Transverse colon (tissue), 4 donors: ENCODE results near the gene PDK2. TPM values are rescaled to one million over a fixed set of nuclear protein-coding genes. Genes with fewer than 3 reads are reported as not detected.

Experiments
- DNase-seq: peaks from one replicate; pipeline ENCODE4 v3.0.0-alpha.2; 2019
- H3K27ac ChIP-seq, 4 donors: fragments of 200-600 bp; sonication (generic); 2 replicates each; pipeline ENCODE4 v1.5.1; 2016 to 2018; ENCODE audit warnings: inconsistent platforms in 4 of 4
- H3K27me3 ChIP-seq: fragments of 200-600 bp; sonication (generic); 2 replicates; pipeline ENCODE4 v1.5.1; 2017; ENCODE audit warnings: inconsistent platforms
- H3K36me3 ChIP-seq, 4 donors: fragments of 200-600 bp; sonication (generic); 2 replicates each; pipeline ENCODE4 v1.5.1; 2017 to 2019; ENCODE audit warnings: inconsistent platforms in 4 of 4
- H3K4me1 ChIP-seq, 4 donors: fragments of 200-600 bp; sonication (generic); 2 replicates each; pipeline ENCODE4 v1.5.1; 2017 to 2020; ENCODE audit warnings: inconsistent platforms in 4 of 4
- H3K4me3 ChIP-seq, 4 donors: fragments of 200-600 bp; sonication (generic); 1 replicate in 1 of 4; 2 replicates in 3 of 4; pipeline versions ENCODE4 v1.5.1 to v1.6.1; 2017 to 2019; ENCODE audit warnings: inconsistent platforms in 4 of 4
- H3K9me3 ChIP-seq, 2 donors: fragments of 200-600 bp; sonication (generic); 2 replicates each; pipeline ENCODE4 v1.5.1; 2017 to 2019; ENCODE audit warnings: inconsistent platforms in 2 of 2
- EP300 ChIP-seq: sonication (generic); formaldehyde crosslinking; IDR thresholded peaks from one replicate; pipeline ENCODE4 v1.6.1; 2017; ENCODE audit warnings: antibody characterized with exemption, low read depth
- POLR2A ChIP-seq: fragments of 450-650 bp; IDR thresholded peaks from one replicate; pipeline ENCODE4 v1.6.1; 2016; ENCODE audit warnings: antibody characterized with exemption, mild to moderate bottlenecking, moderate library complexity
- POLR2AphosphoS5 ChIP-seq, 3 donors: sonication (generic); formaldehyde crosslinking; IDR thresholded peaks; one replicate each; pipeline ENCODE4 v1.6.1; 2016; ENCODE audit warnings: antibody characterized with exemption in 3 of 3
- WGBS, 2 donors: methylation state at CpG; one replicate each; pipeline ENCODE4 v1.1.5; 2018; ENCODE audit warnings: low coverage in 1 of 2; 5-methylcytosine and 5-hydroxymethylcytosine counted together
- in situ Hi-C, 4 donors: fragments of 200-750 bp; cut with MboI; loops; one replicate each; pipeline versions ENCODE4 v1.15.0 to v1.15.1; 2017; ENCODE audit warnings: low sequenced_read_pairs in 3 of 4, low pct_ligation_motif_present in 1 of 4, low pct_unique_long_range_greater_than_20kb in 1 of 4
- intact Hi-C: fragments of 100-400 bp; cut with DNase I; formaldehyde crosslinking; loops from one replicate; pipeline ENCODE4 v1.15.1; 2023; ENCODE audit warnings: low total_unique reads
- total RNA-seq, 4 donors: library from RNA; depleted of rRNA; stranded (reverse); fragments of >200 nt; gene quantifications; one replicate each; pipeline ENCODE4 v1.1.0, GENCODE V29; 2016
- TF ChIP-seq, protein P1 (sequence below), 5 experiments: fragments of 200-600 bp in 3 of 5; fragments of 450-650 bp in 2 of 5; sonication (generic) in 3 of 5; IDR thresholded peaks; 1 replicate in 2 of 5; 2 replicates in 3 of 5; pipeline ENCODE4 v1.5.1; 2016 to 2017; ENCODE audit warnings: antibody characterized with exemption in 5 of 5, inconsistent platforms in 3 of 5, mild to moderate bottlenecking in 2 of 5, moderate library complexity in 1 of 5

Gene PDK2
- total RNA-seq, 4 donors from 2014 or later, result 84.6 to 292 (median 136) TPM

DNA sequence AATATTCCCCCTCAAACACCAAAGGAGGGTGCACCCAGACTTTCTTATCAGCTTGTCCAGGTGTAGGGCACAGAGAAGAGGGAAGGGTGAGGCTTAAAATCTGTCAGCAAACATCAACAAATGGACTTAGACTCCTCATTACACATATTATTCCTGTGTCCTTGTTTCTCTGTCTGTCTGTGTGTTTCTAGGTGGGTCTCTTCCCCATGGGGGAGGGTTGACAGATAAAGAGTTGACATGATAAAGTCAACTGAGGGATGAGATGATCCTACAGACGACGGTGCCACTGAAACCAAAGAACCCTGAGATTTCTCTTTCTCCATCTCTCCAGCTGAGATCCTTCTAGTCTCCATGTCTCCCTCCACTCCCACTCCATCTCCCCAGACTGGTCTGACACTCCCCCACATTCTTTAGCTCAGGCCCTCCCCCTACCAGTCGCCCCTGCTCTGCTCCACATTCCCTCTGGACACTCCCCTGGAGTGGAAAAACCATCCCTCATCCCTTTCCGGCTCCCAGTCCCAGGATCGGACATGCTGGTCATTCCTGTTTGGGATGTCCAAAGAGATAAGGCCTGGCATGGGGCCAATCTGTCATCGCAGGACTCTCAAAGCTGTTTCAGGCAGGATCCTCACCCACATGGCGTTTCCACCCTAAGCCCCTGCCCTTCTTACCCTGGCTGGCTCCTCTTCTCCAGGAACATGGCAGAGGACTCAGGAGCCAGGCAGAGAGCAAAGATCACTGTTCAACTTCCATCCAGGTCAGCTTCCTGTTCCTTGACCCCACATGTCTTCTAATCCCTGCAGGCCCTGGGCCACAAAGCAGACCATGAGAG lies 42.1 kb upstream of the PDK2 start:
- 66% methylated on average over 7 of the region's 7 CpGs; no CpG with 5 or more reads in 1 of the 2 donors for WGBS, 2 donors
- in situ Hi-C loops (no loop called here), intact Hi-C loops (no loop called here)
- H3K4me1 ChIP-seq, result peaks cover 13 to 40% (median 30%) of the 10 kb centered on the region in 4 donors
- no peaks in the 10 kb centered on the region for H3K9me3 ChIP-seq
- H3K27ac ChIP-seq, result peak overlapping the region in 2 of 4 donors; percentile 10
- DNase-seq, result no peak
- H3K36me3 ChIP-seq, result no peaks in the 10 kb centered on the region
- TF ChIP-seq, protein P1, sequence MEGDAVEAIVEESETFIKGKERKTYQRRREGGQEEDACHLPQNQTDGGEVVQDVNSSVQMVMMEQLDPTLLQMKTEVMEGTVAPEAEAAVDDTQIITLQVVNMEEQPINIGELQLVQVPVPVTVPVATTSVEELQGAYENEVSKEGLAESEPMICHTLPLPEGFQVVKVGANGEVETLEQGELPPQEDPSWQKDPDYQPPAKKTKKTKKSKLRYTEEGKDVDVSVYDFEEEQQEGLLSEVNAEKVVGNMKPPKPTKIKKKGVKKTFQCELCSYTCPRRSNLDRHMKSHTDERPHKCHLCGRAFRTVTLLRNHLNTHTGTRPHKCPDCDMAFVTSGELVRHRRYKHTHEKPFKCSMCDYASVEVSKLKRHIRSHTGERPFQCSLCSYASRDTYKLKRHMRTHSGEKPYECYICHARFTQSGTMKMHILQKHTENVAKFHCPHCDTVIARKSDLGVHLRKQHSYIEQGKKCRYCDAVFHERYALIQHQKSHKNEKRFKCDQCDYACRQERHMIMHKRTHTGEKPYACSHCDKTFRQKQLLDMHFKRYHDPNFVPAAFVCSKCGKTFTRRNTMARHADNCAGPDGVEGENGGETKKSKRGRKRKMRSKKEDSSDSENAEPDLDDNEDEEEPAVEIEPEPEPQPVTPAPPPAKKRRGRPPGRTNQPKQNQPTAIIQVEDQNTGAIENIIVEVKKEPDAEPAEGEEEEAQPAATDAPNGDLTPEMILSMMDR (IDR thresholded peaks at IDR 0.05), result no peak
- TF ChIP-seq POLR2AphosphoS5 (IDR thresholded peaks at IDR 0.05) (no peak), POLR2A (no peak), EP300 (no peak)
- H3K4me3 ChIP-seq, result no peak overlapping the region
- no peaks in the 10 kb centered on the region for H3K27me3 ChIP-seq

DNA sequence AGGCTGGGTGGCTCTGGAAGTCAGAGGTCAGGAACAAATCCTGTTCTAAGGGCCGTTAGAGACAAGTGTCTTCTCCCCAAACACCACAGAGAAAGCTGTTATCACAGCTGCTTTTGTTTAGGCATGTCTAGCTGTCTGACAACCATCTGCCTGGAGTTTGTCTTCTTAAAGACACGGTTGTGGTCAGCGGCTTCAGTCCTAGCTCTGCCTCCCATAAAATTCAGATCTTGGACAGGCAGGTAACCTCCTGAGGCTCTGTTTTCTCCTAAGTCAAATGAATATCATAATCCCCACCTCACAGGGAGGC lies 41.5 kb upstream of the PDK2 start:
- Histone ChIP-seq H3K36me3 (no peaks in the 10 kb centered on the region), H3K9me3 (no peaks in the 10 kb centered on the region), H3K27me3 (no peaks in the 10 kb centered on the region), H3K27ac (peak overlapping the region in 2 of 4 donors; percentile 10), H3K4me3 (no peak overlapping the region), H3K4me1 (peaks cover 19 to 45% (median 35%) of the 10 kb centered on the region in 4 donors)
- 64 to 92% methylated on average over 2 to 3 of the region's 3 CpGs for WGBS, 2 donors
- intact Hi-C loops (no loop called here), in situ Hi-C loops (no loop called here)
- no peak for TF ChIP-seq EP300
- DNase-seq, result no peak

DNA sequence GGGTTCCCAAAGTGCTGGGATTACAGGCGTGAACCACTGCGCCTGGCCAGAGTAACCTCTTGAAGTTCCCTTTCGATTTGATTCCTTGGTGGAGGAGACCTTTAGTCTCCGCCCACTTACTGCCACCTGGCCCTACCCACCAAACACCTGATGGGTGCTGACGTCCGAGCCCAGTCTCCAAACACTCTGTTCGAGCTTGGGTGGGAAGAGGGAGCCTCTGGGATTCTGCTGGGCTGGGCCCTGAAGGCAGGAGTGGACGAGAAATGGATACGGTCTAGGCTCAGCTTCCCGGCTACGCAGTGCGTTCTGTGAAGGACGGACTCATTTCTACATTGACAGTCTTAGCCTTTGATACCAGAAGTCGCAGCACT lies 40.1 kb upstream of the PDK2 start:
- H3K27ac ChIP-seq, result peak overlapping the region; percentile 93 to 98 (median 96)
- H3K27me3 ChIP-seq, result no peaks in the 10 kb centered on the region
- H3K9me3 ChIP-seq, result no peaks in the 10 kb centered on the region
- TF ChIP-seq POLR2A (peak; percentile 92), POLR2AphosphoS5 (IDR thresholded peaks at IDR 0.05) (peak; percentile 89 to 96 (median 96)), EP300 (no peak)
- TF ChIP-seq, protein P1 (IDR thresholded peaks at IDR 0.05), result no peak
- peak; percentile 87 for DNase-seq
- in situ Hi-C loops (no loop called here), intact Hi-C loops (no loop called here)
- peak overlapping the region; percentile 67 to 83 (median 77) for H3K4me3 ChIP-seq
- no peaks in the 10 kb centered on the region for H3K36me3 ChIP-seq
- H3K4me1 ChIP-seq, result peaks cover 32 to 60% (median 50%) of the 10 kb centered on the region in 4 donors
- WGBS, 2 donors, result 2% methylated on average over 14 of the region's 14 CpGs; no CpG with 5 or more reads in 1 of the 2 donors

DNA sequence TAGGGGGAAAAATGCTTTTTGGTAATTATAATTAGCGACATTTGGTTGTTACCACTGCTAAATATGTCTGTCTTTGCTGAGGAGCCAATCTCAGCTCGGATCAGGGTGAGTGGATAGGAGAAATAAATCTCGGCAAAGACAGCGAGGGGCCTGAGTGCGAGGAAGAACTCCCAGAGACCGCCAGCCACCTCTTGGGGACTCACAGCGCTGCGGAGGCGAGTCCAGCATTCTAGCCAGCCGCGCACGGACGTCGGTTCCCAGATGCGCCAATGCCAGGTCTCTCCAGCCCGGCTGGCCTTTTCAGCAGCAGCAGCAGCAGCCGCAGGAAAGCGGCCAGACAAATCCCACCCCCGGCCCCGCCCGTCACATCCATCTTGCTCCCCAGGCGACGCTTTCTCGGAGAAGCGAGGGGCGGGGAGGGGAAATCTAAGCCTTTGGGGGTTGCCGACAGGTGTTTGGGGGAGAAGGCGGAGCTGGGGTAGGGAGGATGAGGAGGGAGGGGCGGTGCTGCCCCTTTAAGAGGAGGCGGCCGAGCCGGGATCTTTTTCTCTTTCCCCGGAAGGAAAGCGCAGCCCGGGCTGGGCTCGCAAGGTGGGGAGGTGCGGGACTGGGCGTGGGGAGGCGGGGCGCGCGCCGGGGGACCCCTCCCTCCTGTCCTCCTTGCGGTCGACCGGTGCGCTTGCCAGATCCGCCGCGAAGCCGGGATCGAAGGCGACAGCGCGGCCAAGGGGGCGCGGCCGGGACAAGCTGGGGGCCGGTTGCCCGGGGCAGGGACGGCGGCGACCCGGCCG lies 39.5 kb upstream of the PDK2 start, which contains the start of gene ITGA3:
Gene ITGA3 (plus strand): TSS at position 685 of the 791 bp plus-strand sequence. CDS start 330 bp downstream, outside the sequence.
- Histone ChIP-seq H3K27ac (peak within 1 kb of the TSS; percentile 93 to 98 (median 96)), H3K36me3 (no peaks in the 10 kb centered on the region), H3K4me1 (peaks cover 38 to 65% (median 55%) of the 10 kb centered on the region in 4 donors), H3K9me3 (no peaks in the 10 kb centered on the region), H3K27me3 (no peaks in the 10 kb centered on the region), H3K4me3 (peak within 1 kb of the TSS; percentile 67 to 83 (median 77))
- in situ Hi-C loops (no loop called here), intact Hi-C loops (no loop called here)
- DNase-seq, result peak; percentile 90
- 0 to 1% methylated on average over 12 to 60 of the region's 65 CpGs for WGBS, 2 donors
- TF ChIP-seq EP300 (no peak), POLR2A (peak; percentile 73), POLR2AphosphoS5 (IDR thresholded peaks at IDR 0.05) (peak; percentile 39 to 71 (median 69))
- TF ChIP-seq, protein P1 (IDR thresholded peaks at IDR 0.05), result peak in 1 of 5 experiments; percentile 3
